Measurements from ENCODE around the gene DNER. TPM values are rescaled to one million over a fixed set of nuclear protein-coding genes. Genes with fewer than 3 reads are reported as not detected.

The DNER gene
- total RNA-seq, 1 experiment from 2014 or later, result 88.7 TPM

DNA sequence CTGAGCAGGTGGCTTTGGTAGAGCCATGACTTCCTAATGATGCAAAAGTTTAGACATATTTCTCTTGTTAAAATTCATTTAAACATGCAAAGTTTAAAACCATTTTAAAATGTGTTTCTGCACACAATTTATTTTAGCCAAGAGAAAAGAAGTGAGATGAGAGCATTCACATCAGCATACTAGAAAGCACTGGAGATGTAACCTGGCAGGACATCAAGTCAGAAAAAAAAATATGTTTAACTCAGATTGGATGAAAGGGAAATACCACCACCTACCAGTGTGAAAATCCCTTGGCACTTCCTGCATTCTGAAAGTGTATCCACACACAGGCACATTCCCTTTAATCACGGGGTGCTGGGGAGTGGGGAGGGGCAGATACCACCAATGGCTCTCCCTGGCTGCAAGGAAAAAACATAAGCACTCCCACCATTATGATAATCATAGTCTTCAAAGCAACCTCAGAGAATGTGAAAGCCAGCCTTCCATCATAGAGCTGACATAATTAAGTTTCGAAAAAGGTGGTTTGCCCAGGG lies 25.0 kb downstream of the DNER start:
- H3K36me3 ChIP-seq, result peaks cover 12% of the 10 kb centered on the region
- no peaks in the 10 kb centered on the region for H3K27me3 ChIP-seq
- no peak overlapping the region for H3K4me3 ChIP-seq
- no peak for DNase-seq
- peaks cover 3% of the 10 kb centered on the region; the same call in 1 of the 2 replicates for H3K9me3 ChIP-seq

GRCh38 chr2:229688141-229688540 lies 26.2 kb downstream of the DNER start:
- no peak for DNase-seq
- H3K9me3 ChIP-seq, result peaks cover 3% of the 10 kb centered on the region; the same call in 1 of the 2 replicates
- H3K27me3 ChIP-seq, result no peaks in the 10 kb centered on the region
- no peak overlapping the region for H3K4me3 ChIP-seq
- H3K36me3 ChIP-seq, result peaks cover 12% of the 10 kb centered on the region

DNA sequence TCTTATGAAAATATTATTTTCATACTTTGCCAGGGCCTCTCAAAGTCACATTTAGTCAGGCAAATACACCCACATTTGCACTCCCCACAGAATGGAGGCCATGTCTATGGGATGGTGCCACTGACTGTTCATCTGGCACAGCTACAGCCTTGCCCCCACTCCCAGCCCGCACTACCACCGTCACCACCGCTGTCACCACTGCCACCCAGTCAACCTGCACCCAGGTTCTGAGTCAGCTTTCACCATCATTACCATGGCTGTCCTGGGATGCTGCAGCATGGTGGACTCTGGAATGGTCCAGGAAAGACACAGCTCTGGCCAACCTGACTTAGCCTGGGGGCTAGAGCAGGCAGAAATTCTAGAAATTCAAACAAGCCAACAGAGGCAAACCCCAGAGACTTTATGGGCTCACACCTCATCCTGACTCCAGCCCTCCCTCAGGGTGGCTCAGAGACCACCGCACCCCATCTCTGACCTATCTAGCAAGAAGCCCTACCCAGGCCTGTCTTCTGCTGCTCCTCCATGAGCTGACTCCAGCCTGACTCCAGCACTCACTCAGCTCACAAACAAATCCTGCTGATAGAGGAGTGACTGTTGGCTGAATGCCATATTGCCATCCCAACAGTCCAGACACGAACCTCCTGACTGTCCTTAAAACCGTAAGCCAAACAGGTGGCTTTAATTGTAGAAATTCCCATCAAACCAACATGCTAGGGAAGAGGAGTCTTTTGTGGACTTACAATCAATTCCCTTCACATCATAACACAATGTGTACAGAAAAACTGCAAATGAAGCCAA lies 28.0 kb downstream of the DNER start:
- DNase-seq, result no peak
- Histone ChIP-seq H3K4me3 (no peak overlapping the region), H3K27me3 (no peaks in the 10 kb centered on the region), H3K9me3 (peaks cover 3% of the 10 kb centered on the region; the same call in 1 of the 2 replicates), H3K36me3 (peaks cover 12% of the 10 kb centered on the region)

DNA sequence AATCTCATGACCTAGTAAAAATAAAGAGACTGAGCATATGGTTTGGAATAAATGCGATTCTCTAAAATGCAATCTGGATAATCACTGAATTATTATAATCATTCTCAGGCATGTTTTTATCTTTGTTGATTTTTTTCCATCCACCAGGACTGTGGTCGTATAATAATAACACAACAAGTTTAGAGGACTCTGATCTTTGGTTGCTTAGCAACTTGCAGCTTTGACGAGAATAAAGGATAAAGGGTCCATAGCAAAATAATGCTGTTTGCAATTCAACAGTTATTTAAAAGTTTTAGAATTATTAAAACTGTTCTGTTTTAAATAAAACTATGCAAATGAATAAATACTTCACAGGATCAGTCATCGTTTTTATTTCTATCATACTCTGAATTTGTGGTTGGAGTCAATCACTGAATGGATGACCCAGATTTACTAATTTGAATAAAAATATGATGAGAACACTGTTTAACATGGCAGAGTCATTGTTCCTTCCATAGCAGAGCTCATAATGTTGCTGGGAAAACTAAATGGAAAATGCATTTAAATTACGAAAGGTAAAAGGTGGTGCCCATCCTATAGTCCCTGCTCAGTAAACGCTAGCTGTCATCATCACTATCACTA lies 29.3 kb downstream of the DNER start:
- Histone ChIP-seq H3K27me3 (no peaks in the 10 kb centered on the region), H3K9me3 (no peaks in the 10 kb centered on the region), H3K4me3 (no peak overlapping the region), H3K36me3 (peaks cover 10% of the 10 kb centered on the region)
- DNase-seq, result no peak

DNA sequence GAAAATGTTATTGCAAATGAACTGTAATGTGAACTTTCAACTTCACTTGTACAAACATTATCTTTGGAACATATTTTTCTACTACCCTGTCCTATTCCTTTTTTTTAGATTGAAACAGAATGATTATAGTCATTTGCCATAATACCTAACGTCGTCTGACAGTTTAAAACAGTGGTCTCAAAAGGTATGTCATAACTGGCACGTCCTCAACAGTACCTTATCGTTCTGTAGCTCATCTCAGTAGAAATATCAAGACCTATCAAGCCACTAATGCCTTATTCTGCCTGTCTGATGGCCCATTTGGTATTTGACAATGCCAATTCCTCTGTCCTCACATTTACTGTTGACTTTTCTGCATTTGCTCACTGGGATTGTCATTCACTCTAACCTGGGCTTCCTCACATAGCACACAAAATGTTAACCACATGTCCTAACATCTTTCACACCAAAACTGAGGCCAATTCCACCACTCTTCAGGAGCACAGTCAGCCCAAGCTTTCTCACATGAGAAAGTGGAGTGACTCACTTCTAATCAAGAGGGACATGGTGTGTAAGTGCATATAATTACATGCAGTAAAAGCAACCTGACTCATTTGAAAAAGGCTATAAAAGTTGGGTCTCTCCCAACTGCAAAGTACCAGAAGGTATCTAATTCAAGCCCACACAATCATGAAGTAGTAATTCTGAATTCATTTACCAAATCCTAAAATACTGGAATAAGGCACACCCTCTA lies 34.8 kb downstream of the DNER start:
- no peaks in the 10 kb centered on the region for H3K27me3 ChIP-seq

GRCh38 chr2:229675569-229675968 lies 38.8 kb downstream of the DNER start:
- Histone ChIP-seq H3K36me3 (peaks cover 16% of the 10 kb centered on the region), H3K27me3 (no peaks in the 10 kb centered on the region), H3K4me3 (no peak overlapping the region), H3K9me3 (no peaks in the 10 kb centered on the region)
- DNase-seq, result peak; percentile 83

More for the DNA sequence above, 34.8 kb downstream of the DNER start:
- Histone ChIP-seq H3K36me3 (peaks cover 4% of the 10 kb centered on the region), H3K9me3 (no peaks in the 10 kb centered on the region), H3K4me3 (no peak overlapping the region)
- peak; percentile 38 for DNase-seq

- Histone ChIP-seq H3K4me3 (no peak overlapping the region), H3K36me3 (peaks cover 19% of the 10 kb centered on the region), H3K27me3 (no peaks in the 10 kb centered on the region), H3K9me3 (no peaks in the 10 kb centered on the region)
- DNase-seq, result peak; percentile 17
These were observed 39.4 kb downstream of the DNER start for GRCh38 chr2:229674830-229675530.

DNA sequence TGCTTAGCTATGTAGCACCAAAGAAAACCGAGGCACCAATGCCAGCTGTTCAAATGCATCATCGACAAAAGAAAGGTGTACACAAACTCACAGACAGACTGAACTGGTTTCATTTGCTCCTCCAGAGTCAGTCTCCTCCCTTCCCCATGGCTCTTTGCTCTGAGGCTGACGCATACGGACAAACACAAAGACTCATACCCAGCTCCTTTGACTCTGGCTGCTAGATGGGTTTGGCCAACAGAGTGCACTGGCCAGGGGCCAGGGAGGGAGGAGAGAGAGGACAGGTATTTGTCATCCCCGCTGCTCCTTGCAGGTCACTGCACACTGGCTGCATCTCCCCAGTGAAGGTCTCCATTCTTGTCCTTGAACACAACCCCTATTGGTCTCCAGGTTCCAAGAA lies 40.7 kb downstream of the DNER start:
- Histone ChIP-seq H3K36me3 (peaks cover 22% of the 10 kb centered on the region), H3K9me3 (no peaks in the 10 kb centered on the region), H3K27me3 (no peaks in the 10 kb centered on the region), H3K4me3 (no peak overlapping the region)
- DNase-seq, result no peak

DNA sequence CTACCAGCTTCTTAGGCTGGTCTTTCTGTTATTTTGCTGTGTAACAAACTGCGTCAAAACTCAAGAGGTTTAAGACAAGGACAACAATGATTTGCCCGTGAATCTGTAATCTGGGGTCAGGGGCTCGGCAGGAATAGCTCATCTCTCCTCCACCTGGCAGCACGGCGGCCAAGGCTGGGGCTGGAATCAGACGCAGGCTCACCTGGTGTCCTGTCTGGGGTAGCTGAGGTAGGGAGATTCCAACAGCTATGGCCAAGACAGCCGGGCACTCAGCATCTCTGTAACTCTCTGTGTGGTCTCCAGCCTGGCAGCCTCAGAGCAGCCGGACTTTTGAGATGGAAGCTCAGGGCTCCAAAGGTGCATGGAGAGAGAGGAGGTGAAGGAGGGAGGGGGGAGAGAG lies 42.3 kb downstream of the DNER start:
- peaks cover 24% of the 10 kb centered on the region for H3K36me3 ChIP-seq
- H3K9me3 ChIP-seq, result no peaks in the 10 kb centered on the region
- H3K4me3 ChIP-seq, result no peak overlapping the region
- no peak for DNase-seq
- no peaks in the 10 kb centered on the region for H3K27me3 ChIP-seq

GRCh38 chr2:229669841-229670240 lies 44.5 kb downstream of the DNER start:
- DNase-seq, result peak; percentile 53
- Histone ChIP-seq H3K4me3 (no peak overlapping the region), H3K36me3 (peaks cover 21% of the 10 kb centered on the region), H3K27me3 (no peaks in the 10 kb centered on the region), H3K9me3 (no peaks in the 10 kb centered on the region)

- Histone ChIP-seq H3K36me3 (peaks cover 11% of the 10 kb centered on the region; the same call in 1 of the 2 replicates), H3K4me3 (no peak overlapping the region), H3K27me3 (no peaks in the 10 kb centered on the region), H3K9me3 (no peaks in the 10 kb centered on the region)
- no peak for DNase-seq
These were observed 47.5 kb downstream of the DNER start for GRCh38 chr2:229666811-229667210.

DNA sequence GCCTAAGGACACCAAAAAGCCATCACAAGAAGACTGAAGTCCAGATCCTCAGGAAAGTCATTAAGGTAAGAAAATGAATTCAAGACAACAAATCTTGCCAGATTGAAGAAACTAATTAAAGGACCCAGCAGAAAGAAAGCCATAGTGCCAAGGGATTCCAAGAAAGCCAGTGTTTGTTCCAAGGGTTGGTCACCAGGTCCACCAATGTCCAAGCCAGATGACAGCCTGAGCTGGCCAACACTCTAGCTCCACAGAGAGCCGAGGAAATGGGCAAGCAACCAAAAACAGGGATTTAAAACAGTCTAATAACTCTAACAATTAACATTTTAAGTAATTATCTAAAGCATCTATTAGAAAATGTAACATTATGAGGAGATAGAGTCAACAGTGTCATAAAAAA lies 49.2 kb downstream of the DNER start:
- no peak for DNase-seq
- H3K9me3 ChIP-seq, result no peaks in the 10 kb centered on the region
- H3K36me3 ChIP-seq, result peaks cover 5% of the 10 kb centered on the region; the same call in 1 of the 2 replicates
- H3K27me3 ChIP-seq, result no peaks in the 10 kb centered on the region
- no peak overlapping the region for H3K4me3 ChIP-seq

- Histone ChIP-seq H3K27me3 (no peaks in the 10 kb centered on the region), H3K4me3 (no peak overlapping the region), H3K9me3 (no peaks in the 10 kb centered on the region), H3K36me3 (no peaks in the 10 kb centered on the region)
- DNase-seq, result no peak
These were observed 52.9 kb downstream of the DNER start for GRCh38 chr2:229661478-229661877.

- Histone ChIP-seq H3K36me3 (no peaks in the 10 kb centered on the region), H3K27me3 (no peaks in the 10 kb centered on the region)
- DNase-seq, result peak; percentile 40
These were observed 53.4 kb downstream of the DNER start for GRCh38 chr2:229660951-229661350.

GRCh38 chr2:229660391-229660790 lies 54.0 kb downstream of the DNER start:
- Histone ChIP-seq H3K4me3 (no peak overlapping the region), H3K36me3 (no peaks in the 10 kb centered on the region), H3K9me3 (no peaks in the 10 kb centered on the region), H3K27me3 (no peaks in the 10 kb centered on the region)
- DNase-seq, result no peak

More at GRCh38 chr2:229660951-229661350, 53.4 kb downstream of the DNER start:
- H3K4me3 ChIP-seq, result no peak overlapping the region
- H3K9me3 ChIP-seq, result no peaks in the 10 kb centered on the region

DNA sequence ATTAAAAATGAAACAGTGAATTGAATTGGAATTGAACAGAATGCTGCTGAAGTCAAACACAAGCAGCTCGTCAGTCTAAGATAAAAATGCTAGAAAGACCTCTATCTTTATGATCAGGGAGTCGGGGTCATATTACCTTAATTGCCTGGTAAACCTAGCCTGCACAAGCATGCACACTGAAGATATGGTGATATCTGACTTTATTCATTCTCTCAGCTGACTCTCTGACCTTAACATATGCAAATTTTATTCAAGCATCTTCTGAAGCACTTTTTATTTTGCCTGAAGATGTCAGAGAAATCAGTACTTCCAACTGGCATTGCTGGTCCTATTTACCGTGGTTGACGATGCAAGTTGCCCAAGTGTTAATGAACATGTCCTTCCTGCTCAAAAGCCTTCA lies 56.4 kb downstream of the DNER start:
- H3K27me3 ChIP-seq, result no peaks in the 10 kb centered on the region
- H3K36me3 ChIP-seq, result no peaks in the 10 kb centered on the region
- no peak overlapping the region for H3K4me3 ChIP-seq
- no peak for DNase-seq
- no peaks in the 10 kb centered on the region for H3K9me3 ChIP-seq

All from MG63 (cell line).